Measurements from ENCODE around the gene MAPK14.

Gene MAPK14

DNA sequence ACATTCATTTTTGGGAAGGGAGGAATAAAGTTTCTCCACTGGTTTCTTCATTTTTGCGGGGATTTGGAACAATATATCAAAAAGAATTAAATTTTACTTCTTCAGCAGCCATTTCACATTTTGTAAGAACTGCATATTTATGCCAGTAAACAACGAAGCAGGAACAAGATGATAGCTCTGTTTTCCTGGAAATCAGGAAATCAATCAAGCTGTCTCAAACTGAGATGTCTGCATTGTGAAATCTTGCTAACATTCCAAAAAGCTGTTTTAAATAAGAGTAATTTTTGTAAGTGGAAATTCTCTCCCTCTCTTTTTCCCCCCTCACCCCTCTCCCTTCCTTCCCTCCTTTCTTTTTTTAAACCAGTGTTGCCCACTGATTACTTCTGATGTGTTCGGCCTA is 122.7 kb downstream of the MAPK14 start:
- Mint-ChIP-seq H3K4me3 (no peak overlapping the region), H3K27ac (no peak overlapping the region), H3K36me3 (ENCODE audit: low read depth) (no peaks in the 10 kb centered on the region)

GRCh38 chr6:36154286-36154685 is 126.7 kb downstream of the MAPK14 start:
- Mint-ChIP-seq H3K27me3 (ENCODE audit: low read depth, poor library complexity) (no peaks in the 10 kb centered on the region), H3K27ac (no peak overlapping the region), H3K36me3 (ENCODE audit: low read depth) (peaks cover 6% of the 10 kb centered on the region), H3K4me1 (no peaks in the 10 kb centered on the region), H3K4me3 (no peak overlapping the region), H3K9me3 (peaks cover 25% of the 10 kb centered on the region)
- DNase-seq, result no peak
- TF ChIP-seq, protein P1, sequence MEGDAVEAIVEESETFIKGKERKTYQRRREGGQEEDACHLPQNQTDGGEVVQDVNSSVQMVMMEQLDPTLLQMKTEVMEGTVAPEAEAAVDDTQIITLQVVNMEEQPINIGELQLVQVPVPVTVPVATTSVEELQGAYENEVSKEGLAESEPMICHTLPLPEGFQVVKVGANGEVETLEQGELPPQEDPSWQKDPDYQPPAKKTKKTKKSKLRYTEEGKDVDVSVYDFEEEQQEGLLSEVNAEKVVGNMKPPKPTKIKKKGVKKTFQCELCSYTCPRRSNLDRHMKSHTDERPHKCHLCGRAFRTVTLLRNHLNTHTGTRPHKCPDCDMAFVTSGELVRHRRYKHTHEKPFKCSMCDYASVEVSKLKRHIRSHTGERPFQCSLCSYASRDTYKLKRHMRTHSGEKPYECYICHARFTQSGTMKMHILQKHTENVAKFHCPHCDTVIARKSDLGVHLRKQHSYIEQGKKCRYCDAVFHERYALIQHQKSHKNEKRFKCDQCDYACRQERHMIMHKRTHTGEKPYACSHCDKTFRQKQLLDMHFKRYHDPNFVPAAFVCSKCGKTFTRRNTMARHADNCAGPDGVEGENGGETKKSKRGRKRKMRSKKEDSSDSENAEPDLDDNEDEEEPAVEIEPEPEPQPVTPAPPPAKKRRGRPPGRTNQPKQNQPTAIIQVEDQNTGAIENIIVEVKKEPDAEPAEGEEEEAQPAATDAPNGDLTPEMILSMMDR (IDR thresholded peaks at IDR 0.05), result no peak

More for the DNA sequence above, 122.7 kb downstream of the MAPK14 start:
- TF ChIP-seq, protein P1 (IDR thresholded peaks at IDR 0.05), result no peak
- no peak for DNase-seq
- H3K4me1 Mint-ChIP-seq, result no peaks in the 10 kb centered on the region
- H3K9me3 Mint-ChIP-seq, result peaks cover 23% of the 10 kb centered on the region
- H3K27me3 Mint-ChIP-seq (ENCODE audit: low read depth, poor library complexity), result peaks cover 8% of the 10 kb centered on the region

GRCh38 chr6:36155662-36156061 is 128.1 kb downstream of the MAPK14 start:
- Mint-ChIP-seq H3K36me3 (ENCODE audit: low read depth) (peaks cover 11% of the 10 kb centered on the region), H3K4me3 (no peak overlapping the region), H3K4me1 (no peaks in the 10 kb centered on the region), H3K27ac (no peak overlapping the region), H3K9me3 (peaks cover 32% of the 10 kb centered on the region), H3K27me3 (ENCODE audit: low read depth, poor library complexity) (no peaks in the 10 kb centered on the region)
- DNase-seq, result no peak
- TF ChIP-seq, protein P1 (IDR thresholded peaks at IDR 0.05), result no peak

DNA sequence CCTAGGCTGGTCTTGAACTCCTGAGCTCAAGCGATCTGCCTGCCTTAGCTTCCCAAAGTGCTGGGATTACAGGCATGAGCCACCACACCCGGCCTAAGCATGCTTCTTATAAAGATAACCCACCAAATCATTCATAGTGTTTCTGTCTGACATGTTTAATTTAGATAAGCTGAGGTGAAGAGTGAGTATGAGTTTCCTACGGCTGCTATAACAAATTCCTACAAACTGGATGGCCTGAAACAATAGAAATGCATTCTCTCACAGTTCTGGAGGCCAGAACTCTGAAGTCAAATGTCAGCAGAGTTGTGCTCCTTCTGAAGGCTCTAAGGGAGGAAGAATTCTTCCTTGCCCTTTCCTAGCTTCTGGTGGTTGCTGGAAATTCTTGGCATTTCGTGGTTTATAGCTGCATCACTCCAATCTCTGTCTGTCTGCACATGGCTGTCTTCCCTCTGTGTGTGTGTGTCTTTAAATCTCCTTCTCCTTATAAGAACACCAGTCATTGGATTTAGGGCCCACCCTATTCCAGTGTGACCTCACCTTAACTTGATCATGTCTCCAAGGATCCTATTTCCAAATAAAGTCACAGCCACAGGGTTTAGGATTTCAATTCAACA is 132.6 kb downstream of the MAPK14 start:
- Mint-ChIP-seq H3K4me1 (no peaks in the 10 kb centered on the region), H3K27ac (no peak overlapping the region), H3K36me3 (ENCODE audit: low read depth) (peaks cover 11% of the 10 kb centered on the region), H3K4me3 (no peak overlapping the region), H3K9me3 (peaks cover 19% of the 10 kb centered on the region), H3K27me3 (ENCODE audit: low read depth, poor library complexity) (no peaks in the 10 kb centered on the region)
- DNase-seq, result no peak
- TF ChIP-seq, protein P1 (IDR thresholded peaks at IDR 0.05), result no peak

Measured in nephron progenitor cell (in vitro differentiated cells).